Inflammatory macrophage (primary cell): ENCODE data around the gene CEACAM18.
"Not testable (repeated sequence)": the region's sequence is repeated elsewhere in the genome, so short reads cannot be mapped to it uniquely, and the experiment has no call there.

ENCODE experiments used
- DNase-seq, 2 donors: peaks; one replicate each; pipeline ENCODE4 v3.0.0-alpha.2; 2020 to 2022
- total RNA-seq, 18 experiments: gene quantifications; one replicate each; lab custom pipeline; 2026; ENCODE audit warnings: mixed read lengths in 6 of 18, inconsistent platforms in 2 of 18; lab: John Stamatoyannopoulos, UW

CEACAM18 gene
- total RNA-seq = 0 to 0.12 (median 0) reads per million in 18 experiments

DNA sequence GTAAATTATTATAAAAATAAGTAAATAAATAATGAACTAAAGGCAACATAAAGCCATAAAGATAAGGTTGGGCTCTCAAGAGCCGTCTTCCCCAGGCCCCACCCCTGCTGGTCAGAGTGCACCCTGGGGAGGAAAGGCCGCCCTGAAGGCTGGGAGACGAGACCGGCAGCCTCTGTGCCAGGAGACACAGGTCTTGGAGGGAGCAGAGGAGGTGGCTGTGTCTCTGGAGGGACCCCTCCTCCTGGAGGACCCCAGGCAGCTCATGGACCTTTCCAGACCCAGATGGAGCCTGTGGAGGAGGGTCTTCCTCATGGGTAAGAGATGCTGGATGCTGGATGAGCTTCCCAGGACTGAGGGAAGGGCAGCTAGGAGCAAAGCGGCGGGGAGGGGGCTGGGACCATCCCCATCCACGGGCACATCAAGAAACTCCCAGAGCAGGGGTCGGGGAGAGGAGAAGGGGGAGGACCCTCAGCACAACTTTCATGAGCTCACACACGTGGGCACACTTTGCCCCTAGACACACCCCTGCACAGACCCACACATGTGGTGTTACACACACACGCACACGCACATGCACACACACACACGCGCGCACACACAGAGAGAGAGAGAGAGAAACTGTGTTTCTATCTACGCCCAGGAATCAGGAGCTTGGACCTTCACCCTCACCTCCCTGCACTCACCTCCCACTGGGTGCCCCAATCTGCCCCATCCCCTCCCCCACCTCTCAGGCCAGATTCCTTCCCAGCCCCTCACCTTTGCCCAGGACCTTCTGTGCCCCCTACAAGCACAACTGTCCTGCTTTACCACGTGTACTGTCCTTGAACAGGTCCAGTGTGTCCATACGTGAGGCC lies at the start of gene CEACAM18:
TSS of gene CEACAM18 (plus strand) at position 159 of the 854 bp plus-strand sequence.
- DNase-seq = no peak

DNA sequence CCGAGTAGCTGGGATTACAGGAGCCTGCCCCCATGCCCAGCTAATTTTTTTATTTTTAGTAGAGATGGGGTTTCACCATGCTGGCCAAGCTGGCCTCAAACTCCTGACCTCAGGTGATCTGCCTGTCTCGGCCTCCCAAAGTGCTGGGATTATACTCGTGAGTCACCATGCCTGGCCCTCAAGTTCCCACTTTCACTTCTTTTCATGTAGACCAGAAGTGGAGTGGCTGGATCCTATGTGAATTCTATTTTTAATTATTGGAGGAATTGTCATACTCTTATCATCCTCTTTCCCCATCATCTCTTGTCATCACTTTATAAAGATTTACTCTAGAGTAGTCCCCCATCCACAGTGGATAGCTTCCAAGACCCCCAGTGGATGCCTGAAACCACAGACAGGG lies 48.1 kb upstream of the CEACAM18 start:
- peak in 1 of 2 donors; percentile 44 for DNase-seq

DNA sequence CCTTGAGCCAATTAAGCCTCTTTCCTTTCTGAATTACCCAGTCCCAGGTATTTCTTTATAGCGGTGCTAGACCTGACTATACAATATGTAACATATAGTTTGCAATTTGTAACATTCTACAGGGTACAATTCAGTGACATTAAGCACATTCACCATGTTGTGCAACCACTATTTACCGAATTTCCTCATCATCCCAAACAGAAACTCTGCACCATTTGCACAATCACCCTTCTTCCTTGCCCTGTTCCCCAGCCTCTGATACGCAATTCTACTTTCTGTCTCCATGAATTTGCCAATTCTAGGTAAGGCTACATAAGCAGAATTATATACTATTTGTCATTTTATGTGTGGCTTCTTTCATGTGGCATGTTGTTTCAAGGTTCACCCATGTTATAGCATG lies 47.2 kb upstream of the CEACAM18 start:
- peak; percentile 87 to 94 for DNase-seq

DNA sequence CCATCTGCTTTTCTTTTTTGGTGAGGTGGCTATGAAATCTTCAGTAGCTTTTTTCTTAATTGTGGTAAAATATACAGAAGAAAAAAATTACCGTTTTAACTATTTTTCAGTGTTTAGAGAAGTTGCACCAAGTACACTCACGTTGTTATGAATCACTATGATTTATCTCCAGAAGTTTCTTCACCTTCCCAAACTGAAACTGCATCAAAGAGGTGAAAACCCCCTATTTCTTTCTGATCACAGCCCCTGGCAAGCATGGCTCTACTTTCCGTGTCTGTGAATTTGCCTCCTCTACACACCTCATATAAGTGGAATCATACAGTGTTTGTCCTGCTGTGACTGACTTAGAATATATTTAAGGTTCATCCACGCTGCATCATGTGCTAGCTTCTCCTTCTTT lies 45.3 kb upstream of the CEACAM18 start:
- DNase-seq = peak; percentile 49 to 64

DNA sequence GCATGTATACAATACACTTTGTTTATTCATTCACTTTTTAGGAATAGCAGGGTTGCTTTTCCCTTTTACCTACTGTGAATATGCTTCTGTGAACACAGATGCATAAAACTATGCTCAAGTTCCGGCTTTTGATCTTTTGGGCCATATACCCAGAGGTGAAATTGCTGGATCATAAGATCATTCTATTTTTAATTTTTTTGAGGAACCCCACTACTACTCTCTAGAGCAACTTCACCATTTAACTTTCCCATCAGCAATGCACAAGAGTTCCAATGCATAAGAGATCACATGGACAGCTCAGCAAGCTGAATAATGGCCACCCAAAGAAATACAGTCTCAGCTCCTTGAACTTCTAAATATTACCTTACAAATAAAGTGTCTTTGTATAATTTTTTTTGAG lies 43.9 kb upstream of the CEACAM18 start:
- peak; percentile 71 to 75 for DNase-seq

DNA sequence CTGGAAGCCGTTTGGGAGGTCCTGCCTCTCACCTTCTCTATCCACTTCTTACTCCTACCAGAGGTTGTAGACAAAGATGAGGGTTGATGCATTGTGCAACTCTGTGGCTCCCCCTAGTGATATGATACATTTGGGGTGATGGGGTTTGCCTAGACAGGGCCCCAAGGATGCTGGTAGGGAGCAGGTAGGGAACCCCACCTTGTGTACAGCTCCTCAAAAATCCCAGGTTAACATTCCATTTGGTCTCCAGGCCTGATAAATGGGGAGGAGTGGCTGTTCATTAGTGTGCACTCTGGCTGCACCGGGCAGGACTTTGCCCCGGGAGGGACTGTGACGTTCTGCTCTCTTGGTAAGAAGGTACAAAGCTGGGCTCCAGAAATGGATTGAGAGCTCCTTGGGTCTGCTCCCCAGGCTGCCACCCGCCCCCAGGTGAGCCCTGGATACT lies 39.3 kb upstream of the CEACAM18 start:
- DNase-seq = peak; percentile 45 to 48

DNA sequence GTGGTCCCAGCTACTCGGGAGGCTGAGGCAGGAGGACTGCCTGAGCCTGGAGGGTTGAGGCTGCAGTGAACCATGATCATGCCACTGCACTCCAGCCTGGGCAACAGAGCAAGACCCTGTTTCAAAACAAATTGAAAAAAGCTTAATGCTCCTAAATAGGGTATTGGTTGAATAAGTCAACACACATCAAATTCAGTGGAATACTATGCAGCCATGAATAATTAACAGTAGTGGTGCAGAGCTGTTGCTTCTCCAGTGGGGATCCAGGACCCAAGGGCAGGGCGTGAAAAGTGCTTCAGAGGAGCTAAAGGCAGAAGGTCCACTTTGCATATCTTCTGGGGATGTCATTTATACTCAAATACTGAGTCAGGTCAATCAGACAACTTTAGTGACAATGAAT lies 38.3 kb upstream of the CEACAM18 start:
- DNase-seq = no peak

DNA sequence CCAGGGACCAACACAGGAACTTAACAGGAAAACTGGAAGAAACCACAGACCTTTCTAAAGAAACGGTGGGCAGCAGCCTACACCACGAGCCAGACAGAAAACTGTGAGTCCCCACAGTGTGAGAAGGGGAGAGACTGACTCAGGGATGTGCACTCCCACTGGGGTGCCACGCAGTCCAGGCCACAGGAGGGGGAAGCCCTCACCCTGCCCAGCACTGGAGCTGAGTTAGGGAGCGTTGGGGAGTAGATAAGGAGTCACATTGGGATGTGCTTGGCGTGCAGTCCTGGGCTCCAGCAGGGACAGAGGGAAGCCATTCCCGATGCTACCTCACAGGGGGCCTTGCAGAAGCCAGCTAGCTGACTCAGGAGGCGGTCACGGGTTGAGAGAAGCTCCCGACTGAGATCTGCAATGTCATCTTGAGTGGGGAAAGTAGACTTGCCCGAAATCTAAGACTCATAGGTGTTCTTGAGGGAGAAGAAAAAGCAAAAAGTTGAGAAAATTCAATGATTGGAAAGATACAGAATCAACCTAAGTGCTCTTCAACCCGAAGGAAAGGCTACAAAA lies 37.4 kb upstream of the CEACAM18 start:
- DNase-seq = peak in 1 of 2 donors; percentile 65

DNA sequence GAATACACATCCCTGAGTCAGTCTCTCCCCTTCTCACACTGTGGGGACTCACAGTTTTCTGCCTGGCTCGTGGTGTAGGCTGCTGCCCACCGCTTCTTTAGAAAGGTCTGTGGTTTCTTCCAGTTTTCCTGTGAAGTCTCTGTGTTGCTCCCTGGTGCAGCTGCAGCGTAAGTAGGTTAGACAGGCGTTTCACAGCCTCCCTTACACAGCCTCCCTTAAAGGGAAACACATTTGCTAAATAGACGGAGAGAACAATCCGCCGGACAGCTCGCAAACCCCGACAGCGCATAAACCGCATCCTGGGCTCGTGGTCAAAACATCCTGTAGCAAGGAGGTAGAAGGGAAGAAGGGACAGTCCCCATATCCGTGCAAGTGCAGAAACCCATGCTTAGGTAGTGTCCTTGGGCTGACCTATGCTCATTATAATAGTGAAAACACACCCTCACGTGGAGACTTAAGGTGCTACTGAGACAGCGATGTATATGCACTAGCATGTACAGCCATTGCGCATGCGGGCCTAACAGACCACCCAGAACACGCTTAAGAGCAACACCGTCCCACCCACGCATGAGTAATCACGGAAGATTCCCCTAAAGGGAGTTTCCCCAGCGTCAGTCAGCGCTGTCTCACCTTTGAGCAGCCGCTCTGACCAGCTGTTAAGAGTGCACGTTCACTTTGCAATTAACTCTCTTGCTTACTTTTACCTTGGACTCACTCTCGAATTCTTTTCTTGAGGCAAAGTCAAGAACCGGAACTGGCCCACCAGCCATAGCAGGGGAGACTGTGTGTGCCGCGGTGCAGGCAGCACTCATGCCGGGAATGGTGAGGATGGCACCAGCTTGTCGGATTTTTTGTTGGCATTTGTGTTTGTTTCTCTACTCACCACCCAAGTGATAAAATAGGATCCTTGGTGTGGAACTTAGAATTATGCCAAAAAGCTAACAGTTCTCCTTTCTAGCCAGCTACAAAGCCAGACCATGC lies 36.6 kb upstream of the CEACAM18 start:
- peak; percentile 23 to 57 for DNase-seq

DNA sequence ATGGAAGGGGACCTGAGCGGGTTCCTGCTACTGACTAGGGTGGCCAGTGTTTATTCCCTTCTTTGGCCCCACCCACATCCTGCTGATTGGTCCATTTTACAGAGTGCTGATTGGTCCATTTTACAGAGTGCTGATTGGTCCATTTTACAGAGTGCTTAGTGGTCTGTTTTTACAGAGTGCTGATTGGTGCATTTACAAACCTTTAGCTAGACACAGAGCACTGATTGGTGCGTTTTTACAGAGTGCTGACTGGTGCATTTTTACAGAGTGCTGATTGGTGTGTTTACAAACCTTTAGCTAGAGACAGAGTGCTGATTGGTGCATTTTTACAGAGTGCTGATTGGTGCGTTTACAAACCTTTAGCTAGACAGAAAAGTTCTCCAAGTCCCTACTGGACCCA lies 30.8 kb upstream of the CEACAM18 start:
- not testable (repeated sequence) for DNase-seq

DNA sequence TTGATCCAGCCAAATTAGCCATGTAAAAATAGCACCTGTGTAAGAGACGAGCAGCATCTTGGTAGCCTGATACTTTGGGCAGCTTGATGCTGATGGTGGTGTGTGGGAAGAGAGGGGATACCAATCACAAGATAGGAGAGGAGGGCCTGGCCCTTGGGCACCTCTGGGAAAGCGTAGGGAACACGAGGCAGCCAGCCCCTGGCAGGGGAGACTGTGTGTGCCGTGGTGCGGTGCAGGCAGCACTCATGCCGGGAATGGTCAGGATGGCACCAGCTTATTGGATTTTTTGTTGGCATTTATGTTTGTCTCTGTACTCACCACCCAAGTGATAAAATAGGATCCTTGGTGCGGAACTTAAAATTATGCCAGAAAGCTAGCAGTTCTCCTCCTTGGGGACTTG lies 30.3 kb upstream of the CEACAM18 start:
- DNase-seq = no peak

DNA sequence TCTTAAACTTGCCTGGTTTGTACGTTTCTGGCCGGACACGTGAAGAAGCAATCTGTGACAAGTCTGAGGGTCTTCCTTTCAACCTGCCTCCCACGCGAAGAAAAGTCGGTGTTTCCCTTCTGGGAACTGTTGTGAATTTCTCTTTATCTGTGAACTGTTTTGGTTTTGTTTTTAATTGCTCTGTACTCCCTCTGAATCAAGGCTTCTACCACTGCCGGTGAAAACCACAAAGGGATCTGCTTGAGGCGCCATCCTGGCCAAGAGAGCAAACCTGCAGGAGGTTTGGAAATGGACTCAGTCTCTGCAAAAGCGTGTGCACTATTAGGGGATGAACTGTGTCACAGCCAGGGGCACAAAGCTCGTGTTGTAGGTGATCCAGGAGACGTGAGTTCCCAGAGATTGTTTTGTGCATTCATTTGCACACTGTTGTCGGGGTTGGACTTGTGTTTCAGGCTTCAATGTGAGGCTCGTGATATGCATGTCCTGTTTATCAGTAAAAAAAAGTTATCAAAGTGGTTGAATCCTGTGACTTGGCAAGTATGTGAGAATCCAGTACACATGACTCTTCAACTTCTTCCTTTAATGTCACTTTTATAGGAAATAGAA lies 29.8 kb upstream of the CEACAM18 start:
- DNase-seq = no peak

DNA sequence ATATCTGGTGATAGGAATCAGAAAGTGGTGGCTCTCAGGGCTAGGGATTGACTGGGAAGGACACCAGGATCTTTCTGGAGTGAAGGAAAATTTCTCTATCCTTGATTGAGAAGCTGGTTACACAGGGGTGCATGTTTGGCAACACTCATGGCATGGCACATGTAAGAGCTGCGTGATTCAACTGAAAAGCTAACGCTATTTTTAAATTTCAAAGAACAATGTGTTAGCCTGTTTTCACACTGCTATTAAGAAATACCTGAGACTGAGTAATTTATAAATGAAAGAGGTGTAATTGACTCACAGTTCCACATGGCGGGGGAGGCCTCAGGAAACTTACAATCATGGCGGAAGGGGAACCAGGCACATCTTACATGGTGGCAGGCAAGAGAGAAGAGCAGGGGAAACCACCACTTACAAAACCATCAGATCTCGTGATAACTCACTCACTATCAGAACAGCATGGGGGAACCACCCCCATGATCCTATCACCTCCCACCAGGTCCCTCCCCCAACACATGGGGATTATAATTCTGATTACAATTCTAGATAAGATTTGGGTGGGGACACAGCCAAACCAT lies 27.5 kb upstream of the CEACAM18 start:
- no peak for DNase-seq

DNA sequence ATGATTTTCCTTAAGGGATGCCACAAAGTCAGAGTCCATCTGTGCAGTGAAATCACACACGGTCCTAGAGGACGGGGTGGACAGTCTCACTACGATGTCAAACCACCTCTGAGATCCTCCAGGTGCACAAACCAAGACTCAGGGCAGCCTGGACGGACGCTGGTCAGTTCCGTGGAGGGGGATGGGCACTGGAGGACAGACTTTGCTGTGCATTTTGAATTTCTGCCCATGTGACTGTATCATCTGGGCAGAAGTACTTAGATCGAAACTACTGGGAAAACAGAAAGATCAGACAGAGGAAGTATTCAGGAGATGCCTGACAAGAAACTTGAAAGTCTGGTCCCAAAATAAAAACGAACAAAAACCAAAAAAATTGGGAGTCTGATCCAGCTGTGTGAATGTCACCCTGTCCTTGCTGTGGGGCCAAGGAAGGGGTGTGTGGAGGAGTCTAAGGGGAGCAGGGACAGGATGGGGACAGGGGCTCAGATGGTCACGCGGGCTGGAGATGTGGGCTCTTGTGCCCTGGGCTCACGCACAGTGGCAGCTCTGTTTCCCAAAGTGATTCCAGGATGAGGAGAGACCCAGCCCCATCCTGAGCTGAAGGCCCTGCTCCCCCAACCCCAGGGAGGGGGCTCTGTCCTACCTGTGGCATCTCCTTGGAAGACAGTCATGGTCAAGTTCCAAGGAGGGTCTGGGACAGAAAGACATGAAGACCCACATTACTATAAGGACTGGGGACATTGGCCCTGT lies 21.6 kb upstream of the CEACAM18 start:
- no peak for DNase-seq

DNA sequence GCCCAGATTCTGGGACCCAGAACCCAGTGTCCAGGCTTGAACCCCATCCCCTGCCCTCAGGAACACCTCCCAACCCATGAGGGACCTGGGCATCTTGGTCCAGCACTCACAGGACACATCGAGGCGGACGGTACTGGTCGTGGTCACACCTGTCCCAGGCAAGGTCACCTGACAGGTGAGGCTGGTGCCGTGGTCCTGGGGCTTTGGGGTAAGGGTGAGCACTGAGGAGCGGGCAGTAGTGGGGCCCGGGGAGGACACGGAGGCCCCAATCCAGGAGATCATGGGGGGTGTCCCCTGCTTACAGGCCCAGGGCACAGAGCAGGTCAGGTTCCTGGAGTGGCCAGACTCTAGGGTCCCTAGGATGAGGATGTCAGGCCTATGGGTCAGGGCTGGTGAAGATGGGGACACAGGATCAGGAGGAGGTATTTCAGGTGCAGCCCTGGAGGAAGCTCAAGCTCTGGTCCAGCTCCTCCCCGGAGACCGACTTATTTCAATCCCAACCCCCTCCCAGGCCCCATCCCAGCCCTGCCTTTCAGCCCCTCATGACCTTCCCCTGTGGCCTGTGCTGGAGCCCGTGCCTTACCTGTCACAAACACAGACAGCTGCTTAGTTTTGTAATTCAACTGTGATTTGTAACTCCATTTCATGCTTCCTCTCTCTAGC lies 20.9 kb upstream of the CEACAM18 start:
- no peak for DNase-seq

DNA sequence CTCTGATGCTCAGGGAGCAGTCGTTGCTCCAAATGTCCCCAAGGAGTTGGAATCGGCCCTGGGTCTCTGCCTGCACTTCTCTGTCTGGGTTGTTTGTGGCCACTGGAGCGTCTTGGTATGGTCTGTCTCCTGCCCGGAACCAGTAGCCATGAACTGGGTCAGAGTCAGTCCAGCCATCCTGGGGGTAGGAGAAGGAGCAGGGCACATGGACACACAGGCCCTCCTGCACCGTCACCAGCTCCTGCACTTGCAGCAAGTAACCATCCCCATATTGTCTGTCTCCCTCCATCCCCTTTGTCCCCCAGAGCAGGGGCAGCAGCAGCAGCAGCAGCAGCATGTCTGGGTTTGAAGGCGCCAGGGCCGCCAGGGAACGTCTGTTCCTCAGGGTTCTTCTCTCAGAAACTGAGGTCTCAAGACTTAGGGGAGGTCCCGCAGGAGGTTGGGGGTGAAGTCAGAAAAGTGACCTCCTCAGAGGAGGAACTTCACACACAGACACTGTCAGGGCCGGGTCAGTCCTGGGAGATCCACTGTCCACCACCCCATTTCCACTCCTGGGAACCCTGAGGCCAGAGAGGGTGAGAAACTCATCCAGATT lies 20.2 kb upstream of the CEACAM18 start, which contains the start of gene SIGLEC8:
TSS of gene SIGLEC8 (minus strand) at position 404 of the 595 bp plus-strand sequence. CDS start at position 337, 67 bp downstream.
- DNase-seq = no peak

DNA sequence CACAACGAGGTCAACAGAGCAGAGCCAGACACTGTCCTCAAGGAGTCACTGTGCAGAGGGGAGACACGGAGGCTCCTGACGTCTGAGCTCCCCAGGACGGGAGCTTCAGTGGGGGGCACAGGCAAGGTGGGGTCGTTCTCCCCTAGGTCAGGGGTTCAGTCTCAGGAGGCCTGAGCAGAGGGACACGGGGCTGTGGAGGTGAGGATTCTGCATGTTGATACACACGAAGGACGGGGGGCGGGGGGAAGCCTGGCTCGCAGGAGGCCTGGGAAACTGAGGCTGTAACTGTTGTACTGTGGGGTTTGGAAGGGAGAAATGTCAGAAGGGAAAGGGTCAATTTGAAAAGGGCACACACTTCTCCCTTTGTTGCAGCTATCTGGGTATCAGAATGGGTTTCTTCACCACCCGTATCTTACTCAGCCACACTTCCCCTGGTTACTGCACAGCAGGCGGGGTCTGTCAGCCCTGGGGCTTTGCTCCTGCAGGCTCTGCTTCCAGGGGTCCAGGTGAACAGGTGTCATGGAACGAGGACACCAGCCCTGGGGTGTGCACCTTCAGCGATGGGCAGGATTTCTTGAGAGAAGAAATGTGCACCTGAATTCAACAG lies 19.3 kb upstream of the CEACAM18 start:
- DNase-seq = no peak

DNA sequence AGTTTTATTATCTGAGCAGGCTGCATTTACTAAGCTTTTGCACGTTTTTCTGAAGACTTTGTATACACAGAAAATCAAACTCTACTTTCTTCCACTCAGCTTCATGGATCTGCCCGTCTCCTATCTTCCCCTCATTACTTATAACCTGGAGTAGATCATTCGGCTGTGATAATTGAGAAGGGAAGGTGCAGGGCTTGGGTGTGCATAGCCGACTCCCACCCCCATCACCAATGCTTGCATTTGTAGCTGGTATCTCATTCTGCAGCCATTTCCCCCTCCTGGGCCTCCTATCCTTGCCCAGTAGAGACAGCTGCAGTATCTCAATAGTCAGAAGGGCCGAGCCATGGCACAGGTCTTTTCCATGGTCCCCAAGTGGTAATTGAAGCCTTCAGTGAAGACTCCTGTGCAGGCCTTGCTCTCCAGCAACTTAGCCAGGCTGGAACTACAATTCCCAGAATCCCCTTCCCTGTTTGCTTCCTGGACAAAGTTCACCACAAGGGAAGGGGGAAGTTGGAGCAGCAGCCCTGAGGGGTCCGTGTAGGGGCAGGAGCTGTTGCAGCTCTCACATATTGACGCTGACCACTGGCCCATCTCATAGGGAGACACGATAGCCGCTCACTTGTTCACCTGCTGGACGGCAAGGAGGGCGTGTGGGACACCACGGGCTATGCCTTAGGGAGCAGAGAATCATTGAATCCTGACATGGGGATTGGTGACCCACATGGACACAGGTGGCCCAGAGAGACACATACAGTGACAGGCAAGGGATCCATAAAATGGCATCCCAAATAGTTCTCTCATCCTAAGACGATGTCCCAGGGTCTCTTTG lies 18.0 kb upstream of the CEACAM18 start:
- peak; percentile 45 for DNase-seq

DNA sequence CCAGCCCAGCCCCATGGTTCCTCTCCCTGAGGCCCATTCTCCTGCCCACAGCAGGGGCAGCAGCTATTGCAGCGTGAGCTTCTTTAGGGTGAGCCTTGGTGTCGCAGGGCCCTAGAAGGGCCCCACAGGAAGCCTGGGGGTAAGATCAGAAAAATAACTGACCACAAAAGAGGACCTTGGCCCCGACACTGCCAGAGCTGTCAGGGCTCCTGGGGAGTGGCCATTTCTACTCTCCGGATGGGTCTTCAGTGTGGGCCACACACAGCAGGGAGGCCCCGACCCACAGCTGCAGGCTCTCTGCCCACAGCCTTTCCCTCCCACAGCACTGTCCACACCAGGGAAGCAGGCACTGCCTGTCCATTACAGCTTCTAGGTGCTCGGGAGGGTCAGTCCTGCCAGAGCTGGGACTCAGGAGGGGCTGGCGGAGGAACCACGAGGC lies 16.6 kb upstream of the CEACAM18 start:
- peak; percentile 57 to 63 for DNase-seq
